ENCODE results near the gene BRI3BP.

- TF ChIP-seq EP300 (IDR thresholded peaks at IDR 0.05), result no peak
- TF ChIP-seq CTCF (IDR thresholded peaks at IDR 0.05), result no peak
Observed at GRCh38 chr12:125076103-125076502, 82.7 kb downstream of the BRI3BP start.

Measured in ovary (tissue), 3 donors.